ENCODE data around the gene LARP7. TPM values are rescaled to one million over a fixed set of nuclear protein-coding genes. Genes with fewer than 3 reads are reported as not detected.

Gene LARP7
- total RNA-seq, 1 experiment from 2014 or later: 39.5 TPM

DNA sequence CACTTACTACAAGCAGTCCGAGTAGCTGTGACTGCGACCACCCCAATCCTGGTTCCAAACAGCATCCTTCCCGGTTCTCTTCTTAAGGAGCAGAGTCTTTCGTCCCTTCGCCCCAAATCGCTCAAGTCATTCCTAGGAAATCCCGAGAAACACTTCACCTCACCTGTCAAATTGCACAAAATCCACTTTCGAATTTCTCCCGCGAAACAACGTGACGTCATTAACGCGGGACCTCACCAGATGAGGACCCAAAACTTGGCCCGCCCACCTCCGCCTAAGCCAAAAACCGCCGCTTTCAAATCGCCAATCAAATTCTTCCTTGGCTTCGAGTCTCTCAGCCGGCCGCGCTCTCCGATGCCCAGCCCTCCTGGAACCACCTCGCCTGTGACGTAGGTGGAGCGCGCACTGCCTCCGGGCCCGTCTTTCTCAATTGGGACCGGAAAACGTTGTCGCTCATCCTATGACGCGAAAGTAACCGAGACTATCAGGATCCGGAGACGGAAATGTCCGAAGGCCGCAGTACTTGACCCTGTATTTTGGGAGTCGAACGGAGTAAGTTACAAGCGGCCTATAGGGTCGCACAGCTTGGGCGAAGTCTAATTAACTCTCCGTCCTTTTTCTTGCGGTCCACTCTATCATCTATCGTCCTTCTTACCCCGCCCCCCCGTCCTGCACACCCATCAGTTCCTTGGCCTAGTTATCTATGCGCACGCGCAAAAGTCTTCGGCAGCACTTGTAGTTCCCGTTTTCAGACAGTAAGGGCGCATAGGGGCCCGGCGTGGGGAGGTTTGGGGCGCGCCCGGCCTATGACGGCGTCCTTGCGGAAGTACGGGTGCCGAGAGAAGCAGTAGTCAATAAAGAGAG lies at the start of gene LARP7, which contains the start of gene ZGRF1 (continued):
- TF ChIP-seq EGR1 (IDR thresholded peaks at IDR 0.05; ENCODE audit: low read depth): 0 out of 2 replicates have a peak, but pooled peaks have one; percentile 18
- no peak for TF ChIP-seq FOSL1 (IDR thresholded peaks at IDR 0.05; ENCODE audit: low read depth)
- TF ChIP-seq POLR2AphosphoS5 (IDR thresholded peaks at IDR 0.05; ENCODE audit: low read depth, low read length): peak; percentile 67
- TF ChIP-seq SIN3A (IDR thresholded peaks at IDR 0.05; ENCODE audit: low read depth): peak; percentile 99
- peak; percentile 94 for TF ChIP-seq SRF (IDR thresholded peaks at IDR 0.05; ENCODE audit: low read depth)
- TF ChIP-seq POLR2A (IDR thresholded peaks at IDR 0.05; ENCODE audit: borderline replicate concordance, extremely low read depth, insufficient read depth, insufficient read length): peak; percentile 21
- TF ChIP-seq, protein P1, sequence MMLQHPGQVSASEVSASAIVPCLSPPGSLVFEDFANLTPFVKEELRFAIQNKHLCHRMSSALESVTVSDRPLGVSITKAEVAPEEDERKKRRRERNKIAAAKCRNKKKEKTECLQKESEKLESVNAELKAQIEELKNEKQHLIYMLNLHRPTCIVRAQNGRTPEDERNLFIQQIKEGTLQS (IDR thresholded peaks at IDR 0.05): no peak
- peak; percentile 41; the same call in 1 of the 2 replicates for TF ChIP-seq ZFX (IDR thresholded peaks at IDR 0.05)
- no peak for TF ChIP-seq EZH2phosphoT487 (IDR thresholded peaks at IDR 0.05; ENCODE audit: borderline replicate concordance)

DNA sequence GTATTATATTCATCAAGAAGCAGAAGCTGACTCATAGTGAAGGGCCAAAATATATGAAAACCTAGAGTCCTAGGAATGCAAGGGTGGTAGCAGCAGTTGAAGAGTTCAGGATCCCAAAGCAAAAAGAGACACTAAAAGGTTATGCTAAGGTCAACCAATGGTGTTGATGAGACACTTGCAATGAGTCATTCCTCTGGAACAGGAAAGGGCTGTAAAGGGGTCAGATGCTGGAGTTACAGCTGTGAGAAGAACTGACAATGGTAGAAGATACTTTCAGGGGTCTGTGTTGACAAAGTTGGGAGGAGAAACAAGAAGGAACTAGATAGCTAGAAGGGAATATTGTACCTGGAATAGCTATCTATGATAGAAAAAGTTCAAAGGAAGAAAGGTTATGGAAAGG lies 47.7 kb upstream of the LARP7 start:
- POLR2A ChIA-PET: no interaction called here
- H3K79me2 ChIP-seq (ENCODE audit: insufficient read depth, low read length): no peaks in the 10 kb centered on the region
- RAD21 ChIA-PET (ENCODE audit: low non-redundant PET in 1 of 2, low total read pairs in 2 of 2, uncharacterized antibody in 2 of 2, unreplicated experiment in 2 of 2): no interaction called here
- no peaks in the 10 kb centered on the region for H3K27me3 ChIP-seq (ENCODE audit: insufficient read depth, low read length)
- no peaks in the 10 kb centered on the region for H3K9me2 ChIP-seq (ENCODE audit: insufficient read depth)
- TF ChIP-seq EGR1 (IDR thresholded peaks at IDR 0.05; ENCODE audit: low read depth) (no peak), SIN3A (IDR thresholded peaks at IDR 0.05; ENCODE audit: low read depth) (no peak), POLR2AphosphoS5 (IDR thresholded peaks at IDR 0.05; ENCODE audit: low read depth, low read length) (no peak)
- BruUV-seq (replicated peaks): no TSS peak
- CTCF ChIA-PET: interaction anchor here (1.4 kb wide), 1 partner anchor 16 kb away, joined by 4 read pairs; no protein-coding TSS in a partner anchor
- intact Hi-C loops (cut with micrococcal nuclease): no loop called here
- no peaks in the 10 kb centered on the region for H4K20me1 ChIP-seq (ENCODE audit: insufficient read depth)
- no peaks in the 10 kb centered on the region for H3K9me3 ChIP-seq (ENCODE audit: control insufficient read depth in 1 of 2, insufficient read depth in 1 of 2, low read depth in 1 of 2, low read length in 2 of 2)
- peaks cover 2 to 16% of the 10 kb centered on the region in 2 experiments; a peak in 3 of 4 replicates for H3K4me1 ChIP-seq (ENCODE audit: control insufficient read depth in 1 of 2, insufficient read depth in 2 of 2, low read length in 2 of 2)
- ATAC-seq (peak; percentile 76), DNase-seq (ENCODE audit: low read depth, low spot score) (peak; percentile 6)
- H3K4me3 ChIP-seq (replicated peaks in 1 of 2; ENCODE audit: low read depth in 1 of 2, low read length in 2 of 2): no peak overlapping the region
- peak overlapping the region; percentile 44 for H3K4me2 ChIP-seq (ENCODE audit: low read length)
- H3K27ac ChIP-seq (ENCODE audit: low read depth, low read length): no peak overlapping the region
- H3K9ac ChIP-seq (ENCODE audit: low read length): no peak overlapping the region
- no peaks in the 10 kb centered on the region; a peak in 1 of 4 replicates for H3K36me3 ChIP-seq (ENCODE audit: control insufficient read depth in 1 of 2, insufficient read depth in 2 of 2, low read length in 2 of 2)
- H2AFZ ChIP-seq (ENCODE audit: low read depth, low read length, poor library complexity, severe bottlenecking): no peak overlapping the region
